ENCODE data around the gene USP25. TPM values are rescaled to one million over a fixed set of nuclear protein-coding genes. Genes with fewer than 3 reads are reported as not detected.

USP25 gene
- total RNA-seq, 3 donors from 2014 or later (not counting 1 experiment from before 2014, with no cell fraction given), result 67.0 to 95.4 (median 76.4) TPM

GRCh38 chr21:15894596-15894995, 164.8 kb downstream of the USP25 start:
- peaks cover 0 to 3% of the 10 kb centered on the region in 2 donors for H3K27me3 Mint-ChIP-seq (ENCODE audit: low read depth in 2 of 2)
- Histone ChIP-seq H3K4me3 (ENCODE audit: low read length) (no peak overlapping the region), H3K27me3 (ENCODE audit: control insufficient read depth, insufficient read depth, low read length) (no peaks in the 10 kb centered on the region), H3K4me1 (ENCODE audit: control insufficient read depth, insufficient read depth, low read length) (no peaks in the 10 kb centered on the region), H3K9me3 (ENCODE audit: control insufficient read depth, insufficient read depth, low read length) (no peaks in the 10 kb centered on the region), H3K36me3 (ENCODE audit: control insufficient read depth, insufficient read depth, low read length) (no peaks in the 10 kb centered on the region), H3K27ac (ENCODE audit: low read length) (no peak overlapping the region)
- DNase-seq (no peak), ATAC-seq (no peak)
- H3K9me3 Mint-ChIP-seq, result peaks cover 5 to 11% of the 10 kb centered on the region in 2 donors
- H3K4me3 Mint-ChIP-seq, result no peak overlapping the region
- TF ChIP-seq CTCF (IDR thresholded peaks at IDR 0.05), result no peak
- H3K36me3 Mint-ChIP-seq, result peaks cover 12% of the 10 kb centered on the region
- intact Hi-C loops (cut with micrococcal nuclease), result no loop called here
- H3K4me1 Mint-ChIP-seq, result no peaks in the 10 kb centered on the region
- no peak overlapping the region for H3K27ac Mint-ChIP-seq

DNA sequence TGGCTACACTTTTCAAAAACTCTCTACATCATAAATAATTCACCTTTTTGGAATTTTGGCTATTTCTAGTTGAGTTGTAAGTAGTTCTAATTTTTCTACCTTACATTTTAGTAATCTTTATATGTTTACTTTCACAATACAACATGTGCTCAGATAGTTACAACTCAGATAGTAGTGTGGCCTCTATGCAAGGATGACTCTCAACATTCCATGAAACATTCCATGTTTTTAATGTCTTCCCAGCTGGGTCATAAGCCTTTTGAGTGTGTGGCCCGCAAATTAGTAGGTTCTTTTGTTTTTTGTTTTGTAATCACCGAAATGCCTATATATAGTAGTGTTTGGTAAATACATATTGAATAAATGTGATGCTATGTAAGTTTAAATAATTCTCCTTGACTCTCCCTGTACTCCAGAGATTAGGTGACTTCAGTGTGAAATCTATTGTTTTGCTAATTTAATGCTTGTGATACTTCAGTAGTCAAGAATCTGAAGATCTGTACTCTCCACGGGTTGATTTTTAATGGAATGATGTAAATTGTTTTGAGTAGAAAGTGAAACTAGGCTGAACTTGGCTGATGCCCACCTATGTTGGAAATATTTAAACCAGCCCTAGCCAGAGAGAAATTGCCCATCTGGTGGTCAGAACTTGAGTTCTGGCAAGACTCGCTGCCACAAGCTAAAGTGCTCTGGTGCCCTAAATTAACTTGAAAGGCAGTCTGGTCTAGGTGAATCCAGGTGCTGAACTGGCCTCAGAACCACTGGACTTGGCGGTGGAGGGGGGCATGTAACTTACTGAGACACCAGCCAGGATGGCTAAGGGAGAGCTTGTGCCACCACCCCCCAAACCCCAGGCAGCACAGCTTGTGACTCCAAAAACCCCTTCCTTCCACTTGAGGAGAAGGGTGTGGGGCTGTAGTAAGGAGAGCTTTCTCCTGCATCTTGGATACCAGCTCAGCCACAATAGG, 165.6 kb downstream of the USP25 start:
- no peak for TF ChIP-seq CTCF (IDR thresholded peaks at IDR 0.05)
- Histone ChIP-seq H3K27me3 (ENCODE audit: control insufficient read depth, insufficient read depth, low read length) (no peaks in the 10 kb centered on the region), H3K4me1 (ENCODE audit: control insufficient read depth, insufficient read depth, low read length) (no peaks in the 10 kb centered on the region), H3K36me3 (ENCODE audit: control insufficient read depth, insufficient read depth, low read length) (no peaks in the 10 kb centered on the region), H3K4me3 (ENCODE audit: low read length) (no peak overlapping the region), H3K9me3 (ENCODE audit: control insufficient read depth, insufficient read depth, low read length) (no peaks in the 10 kb centered on the region), H3K27ac (ENCODE audit: low read length) (no peak overlapping the region)
- Mint-ChIP-seq H3K9me3 (peaks cover 5 to 17% of the 10 kb centered on the region in 2 donors), H3K4me3 (no peak overlapping the region), H3K27ac (no peak overlapping the region), H3K4me1 (no peaks in the 10 kb centered on the region), H3K36me3 (peaks cover 17% of the 10 kb centered on the region), H3K27me3 (ENCODE audit: low read depth in 2 of 2) (peaks cover 0 to 3% of the 10 kb centered on the region in 2 donors)
- 96% methylated on average over 5 of the region's 5 CpGs for WGBS (ENCODE audit: insufficient coverage)
- DNase-seq (no peak), ATAC-seq (no peak)
- intact Hi-C loops (cut with micrococcal nuclease), result no loop called here

- Mint-ChIP-seq H3K36me3 (peaks cover 28% of the 10 kb centered on the region), H3K9me3 (peaks cover 10 to 22% of the 10 kb centered on the region in 2 donors), H3K4me1 (no peaks in the 10 kb centered on the region), H3K4me3 (no peak overlapping the region), H3K27me3 (ENCODE audit: low read depth in 2 of 2) (peaks cover 0 to 3% of the 10 kb centered on the region in 2 donors), H3K27ac (no peak overlapping the region)
- ATAC-seq (no peak), DNase-seq (no peak)
- Histone ChIP-seq H3K36me3 (ENCODE audit: control insufficient read depth, insufficient read depth, low read length) (no peaks in the 10 kb centered on the region), H3K4me3 (ENCODE audit: low read length) (no peak overlapping the region), H3K4me1 (ENCODE audit: control insufficient read depth, insufficient read depth, low read length) (no peaks in the 10 kb centered on the region), H3K27me3 (ENCODE audit: control insufficient read depth, insufficient read depth, low read length) (no peaks in the 10 kb centered on the region), H3K27ac (ENCODE audit: low read length) (no peak overlapping the region), H3K9me3 (ENCODE audit: control insufficient read depth, insufficient read depth, low read length) (no peaks in the 10 kb centered on the region)
- intact Hi-C loops (cut with micrococcal nuclease), result no loop called here
- whole genome bisulfite sequencing (ENCODE audit: insufficient coverage), result 92% methylated on average over 4 of the region's 4 CpGs
- TF ChIP-seq CTCF (IDR thresholded peaks at IDR 0.05), result no peak
Observed at GRCh38 chr21:15896501-15896900, 166.7 kb downstream of the USP25 start.
